GM06990 (cell line): ENCODE measurements around the gene MAP7D2.

Source experiments
- DNase-seq: peaks from one replicate; pipeline ENCODE4 v3.0.0-alpha.2; 2011; ENCODE audit not compliant: insufficient read length; ENCODE audit errors: extremely low read depth
- H3K27me3 ChIP-seq: replicated peaks from 2 replicates; pipeline ENCODE4 v1.6.0; 2011; ENCODE audit warnings: low read length; ENCODE audit not compliant: control insufficient read depth, insufficient read depth
- H3K36me3 ChIP-seq: 2 replicates; pipeline ENCODE4 v1.5.1; 2011; ENCODE audit warnings: low read length; ENCODE audit not compliant: control insufficient read depth, insufficient read depth
- H3K4me3 ChIP-seq: replicated peaks from 2 replicates; pipeline ENCODE4 v1.5.1; 2011; ENCODE audit warnings: low read depth, mild to moderate bottlenecking, control low read depth, low read length
- CTCF ChIP-seq: IDR thresholded peaks from 2 replicates; pipeline ENCODE4 v1.5.1; 2011; ENCODE audit warnings: low read length, control low read depth, mild to moderate bottlenecking, inconsistent platforms; ENCODE audit not compliant: insufficient read depth, poor library complexity, severe bottlenecking

The MAP7D2 gene

GRCh38 chrX:19986531-19986930, 130.2 kb downstream of the MAP7D2 start:
- no peaks in the 10 kb centered on the region for H3K27me3 ChIP-seq
- H3K4me3 ChIP-seq, result no peak overlapping the region
- no peaks in the 10 kb centered on the region for H3K36me3 ChIP-seq
- no peak for DNase-seq
- TF ChIP-seq CTCF, result no peak

GRCh38 chrX:19981947-19982346, 134.8 kb downstream of the MAP7D2 start:
- no peak overlapping the region for H3K4me3 ChIP-seq

GRCh38 chrX:19975845-19976244, 140.9 kb downstream of the MAP7D2 start:
- Histone ChIP-seq H3K27me3 (no peaks in the 10 kb centered on the region), H3K36me3 (no peaks in the 10 kb centered on the region), H3K4me3 (no peak overlapping the region)
- no peak for DNase-seq
- TF ChIP-seq CTCF, result no peak

More at GRCh38 chrX:19981947-19982346, 134.8 kb downstream of the MAP7D2 start:
- Histone ChIP-seq H3K27me3 (no peaks in the 10 kb centered on the region), H3K36me3 (no peaks in the 10 kb centered on the region)
- no peak for TF ChIP-seq CTCF
- DNase-seq, result no peak

- Histone ChIP-seq H3K27me3 (no peaks in the 10 kb centered on the region), H3K4me3 (no peak overlapping the region), H3K36me3 (no peaks in the 10 kb centered on the region)
- DNase-seq, result no peak
- no peak for TF ChIP-seq CTCF
These were observed 143.7 kb downstream of the MAP7D2 start for GRCh38 chrX:19972984-19973383.

DNA sequence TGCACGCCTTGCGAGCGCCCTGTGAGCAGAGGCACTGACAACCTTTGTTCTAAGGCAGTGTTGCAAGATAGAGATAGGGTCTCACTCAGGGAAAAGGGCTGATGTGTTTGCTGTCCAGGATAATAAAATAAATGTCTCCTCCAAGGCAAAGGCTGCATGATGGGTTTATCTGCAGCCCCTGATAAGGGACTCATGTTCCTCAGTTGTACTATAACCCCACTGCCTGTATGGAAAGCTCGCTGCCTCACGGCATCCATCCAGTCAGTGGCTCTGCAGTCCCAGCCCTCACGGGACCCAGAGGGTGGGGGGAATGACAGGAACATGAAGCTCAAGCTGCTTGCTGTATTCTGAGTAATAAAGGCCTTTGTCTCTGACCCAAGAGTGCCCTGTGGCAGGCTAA, 148.4 kb downstream of the MAP7D2 start:
- no peak for TF ChIP-seq CTCF
- H3K27me3 ChIP-seq, result no peaks in the 10 kb centered on the region
- no peak for DNase-seq
- H3K36me3 ChIP-seq, result no peaks in the 10 kb centered on the region; the same call in 1 of the 2 replicates
- no peak overlapping the region for H3K4me3 ChIP-seq

- Histone ChIP-seq H3K36me3 (no peaks in the 10 kb centered on the region; the same call in 1 of the 2 replicates), H3K27me3 (no peaks in the 10 kb centered on the region), H3K4me3 (no peak overlapping the region)
- no peak for DNase-seq
- TF ChIP-seq CTCF, result no peak
These were observed 150.7 kb downstream of the MAP7D2 start for GRCh38 chrX:19966056-19966455.
